NCI-H187 treated with DMSO at 0.1 percent for 48 hours (cell line): ENCODE measurements around the gene ARMH3.

ENCODE experiments used
- DNase-seq: peaks from one replicate; lab custom pipeline; 2025; lab: John Stamatoyannopoulos, UW

Gene ARMH3

DNA sequence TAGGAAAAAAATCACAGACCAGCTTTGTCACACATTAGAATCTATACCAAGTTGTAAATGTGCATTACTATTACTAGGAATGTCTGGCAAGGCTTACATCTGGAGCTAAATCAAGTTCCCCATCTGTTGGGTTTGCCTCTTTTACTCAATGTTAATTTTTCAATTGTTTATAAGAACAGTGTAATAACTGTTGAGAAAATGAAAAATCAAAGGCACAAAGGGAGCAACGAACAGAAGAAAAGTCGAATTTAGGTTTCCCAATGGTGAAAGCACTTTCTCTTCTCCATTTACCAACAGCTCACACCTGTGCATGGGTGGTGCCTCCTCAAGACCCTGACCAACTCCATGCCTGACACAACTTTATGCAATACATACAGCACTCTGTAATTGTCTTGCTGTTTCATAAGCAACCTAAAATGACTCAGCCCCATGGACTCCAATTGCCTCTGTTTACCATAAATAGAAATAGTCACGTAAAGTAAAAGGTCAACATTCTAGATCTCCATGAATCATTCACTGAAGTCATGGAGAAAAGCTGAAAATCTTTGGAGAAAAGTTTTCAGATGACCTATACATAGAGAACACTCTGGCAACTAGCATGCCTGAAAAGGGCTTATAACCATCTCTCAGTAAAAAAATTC, 116.8 kb downstream of the ARMH3 start:
- no peak for DNase-seq

DNA sequence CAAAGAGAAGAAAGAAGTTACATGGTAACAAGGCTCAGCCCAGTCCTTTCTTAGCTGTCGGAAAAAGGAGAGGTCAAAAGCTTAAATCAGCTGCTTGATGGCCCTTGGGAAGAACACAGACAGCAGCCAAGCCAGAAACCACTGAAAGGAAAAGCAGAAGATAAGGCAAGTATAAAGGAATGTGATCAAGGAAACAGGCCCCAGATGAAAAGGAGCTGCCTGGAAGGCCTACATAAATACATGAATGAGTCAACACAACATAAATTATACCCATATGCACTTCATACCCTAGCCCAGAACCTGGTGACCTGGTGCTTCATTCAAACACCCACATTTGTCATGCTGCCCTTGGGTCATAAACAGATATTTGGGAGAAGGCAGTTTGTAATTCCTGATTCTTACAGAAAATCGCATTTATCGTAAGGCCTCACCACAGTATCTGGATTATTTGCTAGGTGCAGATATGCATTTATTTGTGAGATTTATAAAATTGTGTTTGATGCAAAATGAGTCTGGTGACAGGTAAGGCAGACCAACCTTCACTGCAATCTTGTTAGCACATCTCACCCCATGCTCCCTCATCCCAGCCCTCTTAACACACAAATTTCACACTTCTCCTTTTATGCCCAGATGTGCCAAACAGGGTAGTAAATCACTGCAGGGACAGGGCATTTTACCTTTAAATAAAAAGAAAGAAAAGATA, 117.5 kb downstream of the ARMH3 start:
- no peak for DNase-seq

- no peak for DNase-seq
Observed at GRCh38 chr10:101935431-101935830, 120.5 kb downstream of the ARMH3 start.

DNA sequence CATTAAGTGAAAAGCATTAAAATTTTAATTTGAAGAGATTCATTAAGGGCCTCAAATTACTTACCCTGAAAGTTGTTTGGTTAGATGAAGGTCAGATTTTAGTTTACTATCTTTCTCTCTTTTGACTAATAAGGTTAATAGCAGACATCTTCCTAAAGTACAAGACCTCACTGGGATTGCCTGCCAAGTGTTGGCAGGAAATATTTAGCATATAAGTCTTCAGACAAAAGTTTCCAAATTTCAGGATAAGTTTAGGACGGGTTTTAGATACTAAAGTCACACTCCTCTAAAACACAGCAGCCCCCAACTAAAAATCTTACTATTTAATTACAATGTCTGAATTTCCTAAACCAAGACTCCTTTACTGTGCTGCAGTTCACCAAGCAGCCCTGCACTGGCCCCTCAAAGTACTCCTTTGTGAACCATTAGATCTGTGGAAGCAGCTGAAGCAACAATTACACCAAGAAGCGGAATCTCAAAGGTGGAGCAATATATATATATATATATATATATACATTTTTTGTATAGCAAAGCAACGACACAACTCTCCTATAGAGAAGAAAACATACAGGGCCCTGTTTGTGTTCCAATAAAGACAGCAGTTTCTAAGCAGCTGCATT, 121.2 kb downstream of the ARMH3 start:
- no peak for DNase-seq

GRCh38 chr10:101933976-101934375, 122.0 kb downstream of the ARMH3 start:
- no peak for DNase-seq

- no peak for DNase-seq
Observed at GRCh38 chr10:101932183-101932582, 123.8 kb downstream of the ARMH3 start.

DNA sequence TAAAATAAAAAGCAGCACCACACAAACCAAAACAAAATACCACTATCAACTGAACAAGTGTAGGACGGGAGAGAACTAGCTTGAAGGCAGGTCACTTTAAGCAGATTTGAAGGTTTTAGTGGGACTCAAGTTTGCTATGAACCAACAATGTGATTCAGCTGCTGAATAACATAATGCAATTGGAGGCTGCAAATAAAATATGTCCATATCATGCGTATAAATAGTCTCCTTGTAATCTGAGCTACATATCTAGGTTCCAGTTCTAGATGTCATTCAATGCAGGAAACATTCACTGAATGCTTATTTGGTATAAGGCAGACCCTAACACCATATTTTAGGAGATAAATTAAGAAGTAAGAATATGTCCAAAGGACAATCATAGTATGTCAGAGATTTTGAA, 130.9 kb downstream of the ARMH3 start:
- DNase-seq = no peak

GRCh38 chr10:101923256-101923655, 132.7 kb downstream of the ARMH3 start:
- no peak for DNase-seq

GRCh38 chr10:101922846-101923245, 133.1 kb downstream of the ARMH3 start:
- DNase-seq = no peak

DNA sequence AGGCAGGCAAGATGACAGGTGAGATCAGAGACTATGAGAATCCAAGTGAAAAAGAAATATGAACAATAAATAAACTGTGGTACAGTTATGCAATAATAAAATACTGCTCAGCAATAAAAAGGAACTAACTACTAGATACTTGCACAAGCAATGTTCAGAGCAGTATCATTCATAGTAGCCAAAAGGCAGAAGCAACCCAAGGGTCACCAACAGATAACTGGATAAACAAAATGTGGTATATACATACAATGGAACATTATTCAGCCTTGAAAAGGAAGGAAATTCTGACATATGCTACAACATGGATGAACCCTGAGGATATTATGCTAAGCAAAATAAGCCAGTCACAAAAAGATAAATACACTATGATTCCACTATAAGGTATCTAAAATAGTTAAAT, 135.4 kb downstream of the ARMH3 start:
- no peak for DNase-seq

GRCh38 chr10:101919026-101919770, 136.8 kb downstream of the ARMH3 start:
- no peak for DNase-seq

DNA sequence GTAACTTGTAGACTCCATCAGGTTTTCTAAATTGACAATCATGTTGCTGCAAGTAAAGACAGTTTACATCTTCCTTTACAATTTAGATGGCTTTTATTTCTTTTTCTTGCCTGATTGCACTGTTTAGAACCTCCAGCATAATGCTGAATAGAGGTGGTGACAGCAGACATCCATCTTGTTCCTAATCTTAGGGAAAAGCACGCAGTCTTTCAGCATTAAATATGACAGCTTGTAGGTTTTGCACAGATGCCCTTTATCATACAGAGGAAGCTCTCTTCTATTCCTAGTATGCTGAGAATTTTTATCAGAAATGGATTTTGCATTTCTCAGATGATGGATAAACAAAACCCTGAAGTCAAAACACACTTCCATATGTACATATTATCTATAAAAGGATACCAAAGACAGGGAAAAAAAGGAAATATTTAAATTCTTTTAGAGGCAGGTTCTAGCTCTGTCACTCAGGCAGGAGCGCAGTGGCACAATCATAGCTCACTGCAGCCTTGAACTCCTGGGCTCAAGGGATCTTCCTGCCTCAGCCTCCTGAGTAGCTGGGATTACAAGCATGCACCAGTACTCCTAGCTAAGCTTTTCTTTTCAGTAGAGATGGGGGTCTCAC, 143.3 kb downstream of the ARMH3 start:
- DNase-seq = no peak

- no peak for DNase-seq
Observed at GRCh38 chr10:101906586-101907183, 149.3 kb downstream of the ARMH3 start.

DNA sequence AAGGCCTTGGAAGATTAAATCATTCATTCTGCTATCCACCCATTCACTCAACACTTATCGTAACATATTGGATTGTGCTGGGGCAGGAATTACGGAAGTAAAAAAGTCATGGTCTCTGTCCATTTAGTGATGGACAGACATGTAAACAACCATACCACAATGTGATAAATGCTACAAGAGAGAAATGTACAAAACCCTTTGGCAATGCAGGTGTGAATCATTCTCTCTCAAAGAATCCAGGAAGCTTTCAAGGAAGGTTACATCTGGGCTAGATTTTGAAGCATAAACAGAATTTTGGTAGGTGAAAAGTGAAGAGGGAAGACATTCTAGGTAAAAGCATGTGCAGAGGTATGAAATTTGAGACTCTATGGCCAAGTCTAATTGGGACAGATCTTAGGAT, 150.7 kb downstream of the ARMH3 start:
- no peak for DNase-seq

GRCh38 chr10:101903827-101904550, 152.0 kb downstream of the ARMH3 start:
- DNase-seq = peak; percentile 88

DNA sequence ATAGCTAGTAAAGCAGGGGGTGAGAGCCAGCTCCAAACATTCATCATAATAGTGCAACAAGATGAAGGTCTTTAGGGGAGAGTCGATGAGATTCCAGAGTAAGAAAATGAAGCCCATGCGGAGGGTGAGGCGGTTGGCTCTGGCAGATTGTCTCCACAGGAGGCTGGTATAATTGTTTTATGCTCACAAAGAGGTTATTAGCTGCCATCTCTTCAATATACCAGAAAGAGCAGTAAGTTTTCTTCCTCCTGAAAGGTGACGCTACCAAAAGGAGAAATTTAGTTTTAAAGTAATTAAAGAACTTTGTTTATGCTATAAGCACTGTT, 153.2 kb downstream of the ARMH3 start:
- no peak for DNase-seq

GRCh38 chr10:101902032-101902819, 153.7 kb downstream of the ARMH3 start:
- DNase-seq = peak; percentile 53

DNA sequence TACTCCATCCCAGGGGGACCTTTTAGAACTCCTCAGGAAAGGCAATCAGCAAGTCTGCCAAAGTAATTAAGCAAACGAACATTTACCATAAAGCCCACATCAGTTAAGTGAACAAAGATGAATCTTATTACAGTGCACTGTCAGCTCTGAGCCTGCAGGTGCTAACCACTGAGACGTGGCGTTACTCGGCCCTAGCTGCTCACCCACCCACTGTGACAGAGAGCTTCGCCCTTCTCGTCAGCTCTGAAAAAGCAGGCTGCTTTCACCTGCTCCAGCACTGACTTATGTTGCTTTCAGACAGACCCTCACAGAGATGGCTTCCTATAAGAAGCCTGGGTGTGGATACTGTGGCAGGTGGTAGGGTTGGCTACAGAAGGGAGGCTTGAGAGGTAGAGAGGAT, 154.6 kb downstream of the ARMH3 start:
- DNase-seq = peak; percentile 48

GRCh38 chr10:101897633-101898032, 158.3 kb downstream of the ARMH3 start:
- peak; percentile 18 for DNase-seq

DNA sequence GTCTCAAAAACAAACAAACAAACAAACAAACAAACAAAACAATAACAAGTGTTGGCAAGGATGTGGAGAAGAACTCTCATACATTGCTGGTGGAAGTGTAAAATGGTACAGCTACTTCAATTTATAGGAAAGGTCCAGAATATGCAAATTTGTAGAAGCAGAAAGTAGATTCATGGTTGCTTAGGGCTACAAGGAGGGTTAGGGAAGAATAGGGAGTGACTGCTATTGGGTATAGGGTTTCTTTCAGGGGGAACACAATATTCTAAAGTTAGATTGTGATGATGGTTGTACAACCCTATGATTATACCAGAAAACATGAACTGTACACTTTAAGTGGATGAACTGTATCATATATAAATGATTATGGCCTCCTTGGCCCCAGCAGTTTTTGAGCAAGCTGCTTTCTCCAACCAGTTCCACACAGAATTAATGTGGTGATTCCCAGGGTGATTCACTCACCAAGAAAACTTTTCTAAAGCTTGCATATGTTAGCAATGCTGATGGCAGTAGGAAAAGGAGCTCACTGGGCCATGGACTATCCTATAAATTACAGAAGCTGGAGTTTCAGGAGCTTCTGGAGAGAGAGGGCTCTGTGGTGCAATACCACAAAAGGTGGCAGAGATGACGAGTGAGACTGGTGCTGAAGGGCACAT, 159.6 kb downstream of the ARMH3 start:
- no peak for DNase-seq
